NOMO-1 (cell line): Measurements from ENCODE around the gene ARHGAP42.

Source experiments
- DNase-seq, 2 experiments: peaks; one replicate each; lab custom pipeline; 2025; ENCODE audit not compliant: unreplicated experiment in 2 of 2; lab: John Stamatoyannopoulos, UW

Gene ARHGAP42

DNA sequence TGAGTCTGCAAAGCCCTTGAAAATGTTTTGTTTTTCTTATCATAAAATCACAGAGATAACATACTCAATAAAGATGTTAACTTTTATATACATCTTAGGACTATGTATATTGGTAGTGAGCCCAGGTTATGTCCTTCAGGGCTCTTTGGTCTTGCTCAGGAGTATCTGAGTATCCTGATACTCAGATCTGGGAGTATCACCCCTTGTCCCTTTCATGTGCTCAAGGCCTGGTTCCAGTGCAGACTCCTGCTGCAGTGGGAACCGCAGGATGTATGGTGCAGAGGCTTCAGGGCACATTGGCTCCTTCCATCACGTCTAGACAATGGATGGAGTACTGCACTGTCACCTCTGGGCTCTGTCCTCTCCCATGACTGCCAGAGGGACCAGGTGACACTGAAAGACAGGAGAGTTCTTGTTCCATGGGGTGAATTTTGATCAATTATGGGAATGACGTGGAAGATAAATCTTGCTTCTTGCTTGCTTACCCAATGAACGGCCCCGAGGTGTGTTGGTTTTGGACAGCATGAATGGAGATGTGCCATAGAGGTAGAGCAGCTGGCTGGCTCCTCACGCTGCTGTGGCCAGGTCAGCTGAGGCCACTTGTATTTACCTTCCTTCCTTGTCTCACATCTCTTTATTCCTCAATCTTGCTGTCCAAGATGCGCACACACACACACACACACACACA, 215.5 kb downstream of the ARHGAP42 start:
- DNase-seq, result no peak

DNA sequence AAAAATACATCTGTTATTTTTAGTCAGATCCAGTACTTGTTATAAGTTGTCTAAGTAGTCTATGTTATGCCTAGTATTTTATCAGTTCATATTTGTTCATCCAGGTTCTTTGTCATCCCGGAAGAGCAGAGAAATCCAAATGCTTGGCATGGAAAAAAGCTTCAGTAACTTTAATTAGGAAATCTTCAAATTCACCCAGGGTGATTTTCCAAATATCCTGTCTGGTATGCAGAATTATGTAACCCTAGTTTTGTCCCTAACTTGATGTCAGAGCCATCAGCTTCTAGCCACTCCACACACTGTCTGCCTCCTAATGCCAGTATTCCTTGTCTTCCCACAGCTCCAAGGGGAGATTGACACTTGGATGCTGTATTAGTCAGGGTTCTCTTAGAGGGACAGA, 216.2 kb downstream of the ARHGAP42 start:
- DNase-seq, result no peak

DNA sequence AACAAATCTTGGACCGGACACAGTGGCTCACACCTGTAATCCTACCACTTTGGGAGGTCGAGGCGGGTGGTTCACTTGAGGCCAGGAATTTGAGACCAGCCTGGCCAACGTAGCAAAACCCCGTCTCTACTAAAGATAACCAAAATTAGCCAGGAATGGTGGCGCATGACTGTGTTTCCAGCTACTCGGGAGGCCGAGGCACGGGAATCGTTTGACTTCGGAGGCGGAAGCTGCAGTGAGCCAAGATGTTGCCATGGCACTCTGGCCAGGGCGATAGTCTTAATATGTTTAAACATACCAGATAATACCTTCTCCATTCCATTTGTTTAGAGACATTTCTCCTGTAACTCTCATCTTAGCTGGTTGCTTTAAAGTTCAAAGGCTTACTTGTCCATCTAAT, 218.6 kb downstream of the ARHGAP42 start:
- DNase-seq, result no peak

DNA sequence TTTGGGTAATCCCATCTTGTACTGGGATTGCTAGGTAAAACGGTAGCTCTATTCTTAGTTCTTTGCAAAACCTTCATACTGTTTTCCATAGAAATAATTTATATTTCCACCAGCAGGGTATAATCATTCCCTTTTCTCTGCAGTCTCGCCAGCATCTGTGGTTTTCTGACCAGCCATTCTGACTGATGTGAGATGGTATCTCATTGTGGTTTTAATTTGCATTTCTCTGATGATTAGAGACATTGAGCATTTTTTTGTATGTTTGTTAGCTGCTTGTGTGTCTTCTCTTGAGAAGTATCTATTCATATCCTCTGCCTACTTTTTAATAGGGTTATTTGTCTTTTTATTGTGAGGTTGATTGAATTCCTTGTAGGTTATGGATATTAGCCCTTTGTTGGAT, 221.7 kb downstream of the ARHGAP42 start:
- no peak for DNase-seq

DNA sequence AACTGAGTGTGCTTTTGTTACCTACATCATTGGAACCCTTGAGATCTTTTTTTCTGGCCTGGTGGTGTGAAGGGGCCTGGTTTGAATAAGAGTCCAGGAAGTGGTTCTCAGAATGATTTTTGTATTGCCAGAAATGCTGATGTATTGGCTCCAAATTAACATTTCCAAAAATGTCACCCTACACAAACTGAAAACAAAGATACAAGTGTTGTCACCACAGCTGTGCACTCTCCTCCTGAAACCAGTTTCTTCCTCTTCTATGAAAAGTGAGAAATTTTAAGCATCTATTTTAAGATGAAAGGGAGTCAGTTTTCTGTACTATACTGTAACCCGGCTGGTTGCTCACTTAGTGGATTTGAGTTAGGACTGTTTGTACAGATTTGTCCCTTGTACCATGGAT, 223.7 kb downstream of the ARHGAP42 start:
- no peak for DNase-seq

DNA sequence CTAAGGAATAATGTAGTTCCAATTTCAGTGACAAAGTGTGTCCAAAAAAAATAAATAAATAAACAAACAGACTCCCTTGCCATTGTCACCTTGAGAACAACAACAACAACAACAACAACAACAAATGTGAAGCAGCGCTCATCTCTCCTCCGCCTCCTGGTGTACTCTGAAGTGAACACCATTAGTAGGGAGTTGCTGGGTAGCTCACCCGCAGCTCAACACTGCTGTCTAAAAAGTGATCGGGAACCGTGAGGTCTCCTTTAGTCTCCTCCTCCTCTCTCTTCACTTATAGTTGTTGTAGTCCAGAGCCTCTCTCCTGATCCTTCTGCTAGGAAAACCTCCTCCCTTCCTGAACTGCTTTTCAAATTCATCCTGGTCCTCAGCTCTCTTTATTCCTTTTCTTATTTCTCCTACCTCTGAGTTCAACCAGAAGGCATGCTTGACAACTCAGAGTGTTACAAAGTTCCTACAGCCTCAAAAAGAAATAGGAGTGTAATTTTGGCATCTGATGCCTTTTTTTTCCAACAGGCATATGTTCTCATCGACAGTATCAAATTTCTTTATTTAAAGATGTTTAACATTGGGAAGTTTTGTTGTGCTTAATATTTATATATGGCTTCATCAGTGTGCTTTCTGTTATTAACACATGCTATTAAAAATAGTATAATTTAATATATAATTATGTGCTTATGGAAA, 227.5 kb downstream of the ARHGAP42 start:
- no peak for DNase-seq

DNA sequence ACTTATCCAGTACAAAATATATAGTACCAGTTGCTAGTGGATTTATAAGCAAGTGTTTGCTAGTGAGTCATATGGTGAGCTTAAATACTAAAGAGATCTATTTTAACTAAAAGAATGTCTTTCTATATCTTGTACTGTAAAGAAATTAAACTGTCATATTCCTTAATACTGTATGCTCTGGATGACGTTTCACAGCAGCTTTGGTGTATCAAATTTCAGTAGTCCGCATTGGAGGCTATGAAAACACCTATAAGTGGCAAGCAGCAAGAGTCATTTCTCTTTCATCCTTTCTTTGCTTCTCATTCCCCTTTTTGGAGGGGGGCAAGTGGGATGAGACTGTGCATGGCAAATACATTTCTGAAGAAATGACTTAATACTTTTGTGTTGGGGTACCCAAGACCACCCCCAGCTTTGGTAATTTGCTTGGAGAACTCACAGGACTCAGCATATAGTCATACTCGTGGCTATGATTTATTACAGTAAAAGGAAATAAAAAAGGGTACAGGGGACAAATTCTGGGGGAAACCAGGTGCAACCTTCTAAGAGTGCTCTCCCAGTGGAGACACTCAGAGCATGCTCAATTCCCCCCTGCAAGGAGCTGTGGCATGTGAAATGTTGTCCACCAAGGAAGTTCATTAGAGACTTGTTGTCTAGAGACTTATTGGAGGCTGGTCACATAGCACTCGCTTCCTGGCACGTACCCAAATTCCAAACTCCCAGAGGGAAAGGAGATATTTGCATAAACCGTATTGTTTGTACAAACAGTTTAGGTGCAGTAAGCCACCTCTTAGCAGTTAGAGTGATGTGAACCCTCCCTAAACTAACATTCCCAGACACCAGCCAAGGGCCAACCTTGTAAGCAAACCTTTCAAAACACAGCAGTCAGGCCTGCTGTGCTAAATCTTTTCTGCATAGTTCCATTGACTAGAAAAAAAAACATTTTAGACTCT, 231.7 kb downstream of the ARHGAP42 start:
- DNase-seq, result no peak

DNA sequence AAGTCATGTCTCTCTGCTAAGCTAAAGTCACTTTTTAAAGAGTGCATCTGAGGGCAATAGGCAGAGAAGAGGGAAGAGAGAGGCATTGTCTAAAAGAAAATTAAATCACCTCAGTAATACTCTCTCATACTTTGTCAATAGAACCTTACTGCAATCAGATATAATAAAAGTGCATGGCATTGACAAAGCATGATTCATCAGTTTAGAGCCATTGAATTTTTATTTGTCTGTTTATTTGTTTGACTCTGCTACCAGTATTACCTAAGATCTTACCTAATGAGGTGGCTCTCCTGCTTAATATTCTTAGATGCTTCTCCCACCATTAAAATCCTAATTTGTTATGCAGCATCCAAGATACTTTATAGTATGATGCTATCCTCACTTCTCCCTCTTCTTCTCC, 233.5 kb downstream of the ARHGAP42 start:
- DNase-seq, result no peak

DNA sequence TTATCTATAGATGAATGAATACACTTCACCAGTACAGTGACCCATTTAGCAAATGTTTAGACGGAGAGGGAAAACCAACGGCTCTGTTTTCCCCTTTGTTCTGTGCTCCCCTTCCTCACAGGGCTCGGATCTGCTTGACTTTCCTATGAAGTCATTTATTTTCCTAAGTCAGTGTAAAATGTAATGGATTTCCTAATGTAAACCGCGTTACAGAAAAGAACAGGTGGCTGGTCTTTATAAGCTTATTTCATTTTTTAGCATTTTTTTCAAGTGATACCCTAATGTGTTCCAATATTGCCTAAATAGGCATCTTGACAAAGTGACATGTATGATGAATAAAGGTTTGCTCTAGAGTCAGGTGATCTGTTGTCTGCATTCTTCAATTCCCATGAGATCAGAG, 235.0 kb downstream of the ARHGAP42 start:
- DNase-seq, result no peak

DNA sequence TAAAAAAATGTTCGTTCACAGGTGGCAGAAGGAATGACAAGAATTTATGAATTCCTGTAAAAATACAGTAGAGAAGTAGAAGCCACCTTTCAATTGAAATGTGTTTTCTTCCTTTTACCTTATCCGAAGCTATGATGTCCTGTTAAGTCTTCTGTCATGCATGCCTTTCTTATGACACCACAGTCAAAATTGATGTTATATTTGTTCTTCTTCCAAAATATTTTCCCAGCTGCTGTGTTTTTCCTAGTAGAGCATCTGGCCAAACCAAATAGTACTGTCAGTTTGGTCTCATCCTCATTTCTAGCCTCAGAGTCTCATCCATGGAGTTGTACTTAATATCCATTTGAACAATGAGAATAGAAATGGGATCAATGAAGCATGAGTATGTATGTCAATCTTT, 236.5 kb downstream of the ARHGAP42 start:
- DNase-seq, result no peak

DNA sequence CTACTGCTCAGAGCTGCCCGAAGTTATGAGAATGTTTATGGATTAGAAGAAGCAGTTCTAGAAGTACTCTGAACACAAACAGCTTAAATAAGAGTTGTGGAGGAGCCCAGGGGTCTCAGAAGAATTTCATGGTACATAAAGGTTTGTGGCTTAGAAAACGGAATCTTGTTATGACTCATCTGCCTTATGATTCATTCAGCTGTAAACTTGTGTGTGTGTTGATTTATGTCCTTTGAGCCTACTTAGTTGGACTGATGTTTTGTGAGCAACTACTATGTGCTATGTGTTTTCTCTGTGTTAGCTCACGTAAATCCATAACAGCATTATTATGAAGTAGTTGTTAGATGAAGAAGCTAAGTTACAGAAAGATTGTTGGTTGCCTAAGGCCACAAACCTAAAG, 238.8 kb downstream of the ARHGAP42 start:
- DNase-seq, result peak; percentile 19 to 79

DNA sequence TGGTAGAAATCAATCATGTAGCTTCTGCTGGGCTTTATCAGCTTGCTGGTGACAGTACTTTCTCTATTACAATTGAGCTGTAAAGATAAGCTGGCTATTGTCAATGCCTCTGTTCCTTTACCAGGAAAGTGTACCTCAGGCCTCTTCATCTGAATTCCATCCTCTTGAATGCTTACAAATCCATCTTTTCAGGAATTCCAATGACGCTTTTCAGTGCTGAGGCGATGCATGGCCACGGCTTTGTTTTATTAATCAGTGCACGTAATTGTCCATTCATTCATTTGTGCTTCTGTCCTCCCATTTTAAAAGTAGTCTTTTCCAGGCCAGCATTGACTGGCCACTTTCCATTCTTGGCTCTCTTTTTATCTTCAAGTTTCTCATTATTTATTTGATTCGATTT, 240.5 kb downstream of the ARHGAP42 start:
- DNase-seq, result no peak

DNA sequence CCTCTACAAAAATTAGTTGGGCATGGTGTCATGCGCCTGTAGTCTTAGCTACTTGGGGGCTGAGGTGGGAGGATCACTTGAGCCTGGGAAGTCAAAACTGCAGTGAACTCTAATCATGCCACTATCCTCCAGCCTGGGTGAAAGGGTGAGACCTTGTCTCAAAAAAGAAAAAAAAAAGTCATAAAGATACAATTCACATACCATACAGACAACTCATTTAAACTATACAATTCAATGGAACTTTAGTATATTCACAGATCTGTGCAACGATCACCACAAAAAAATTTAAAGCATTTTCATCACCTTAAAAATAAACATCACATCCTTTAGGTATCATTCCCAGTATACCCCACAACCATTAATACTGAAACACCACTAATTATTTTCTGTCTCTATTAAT, 241.3 kb downstream of the ARHGAP42 start:
- no peak for DNase-seq

DNA sequence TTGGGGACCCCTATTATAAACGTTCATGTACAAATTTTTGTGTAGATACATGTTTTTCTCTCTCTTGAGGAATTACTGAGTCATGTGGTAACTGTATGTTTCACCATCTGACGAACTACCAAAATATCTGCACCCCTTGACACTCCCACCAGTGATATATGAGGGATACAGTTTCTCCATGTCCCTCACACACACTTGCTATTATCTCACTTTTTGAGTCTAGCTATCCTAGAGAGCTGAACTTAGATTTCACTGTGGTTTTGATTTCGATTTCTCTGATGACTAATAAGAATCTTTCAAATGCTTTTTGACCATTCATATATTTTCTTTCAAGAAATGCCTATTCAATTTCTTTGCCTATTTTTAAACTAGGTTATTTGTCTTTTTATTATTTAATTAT, 242.3 kb downstream of the ARHGAP42 start:
- peak; percentile 8 to 36 for DNase-seq

DNA sequence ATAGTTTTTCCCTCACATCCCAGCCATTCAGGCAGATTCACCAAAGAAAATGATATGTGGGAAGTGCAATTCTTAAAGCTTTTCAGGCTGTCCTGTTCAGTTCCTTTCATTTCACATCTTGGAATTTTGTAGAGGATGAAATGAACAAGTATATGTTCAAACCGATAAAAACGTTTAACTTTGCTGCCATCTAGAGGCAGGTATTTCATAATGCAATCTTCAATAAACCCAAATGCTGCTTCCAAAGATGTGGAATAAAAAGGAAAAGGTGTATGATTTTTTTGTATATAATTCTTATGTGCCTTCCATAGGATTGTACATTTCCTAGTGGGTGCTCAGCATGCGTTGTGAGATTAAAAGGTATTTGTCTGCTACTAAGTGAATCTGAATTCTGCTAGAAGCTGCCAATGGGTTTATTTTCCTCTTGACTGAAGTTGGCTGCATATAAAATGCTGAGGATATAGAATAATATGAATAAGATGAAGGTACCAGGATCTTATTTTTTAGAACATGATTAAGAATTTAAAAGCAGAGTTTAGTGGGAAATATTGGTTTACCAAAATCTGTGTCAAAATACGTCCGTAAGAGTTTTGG, 243.2 kb downstream of the ARHGAP42 start:
- peak in 1 of 2 experiments; percentile 19 for DNase-seq

DNA sequence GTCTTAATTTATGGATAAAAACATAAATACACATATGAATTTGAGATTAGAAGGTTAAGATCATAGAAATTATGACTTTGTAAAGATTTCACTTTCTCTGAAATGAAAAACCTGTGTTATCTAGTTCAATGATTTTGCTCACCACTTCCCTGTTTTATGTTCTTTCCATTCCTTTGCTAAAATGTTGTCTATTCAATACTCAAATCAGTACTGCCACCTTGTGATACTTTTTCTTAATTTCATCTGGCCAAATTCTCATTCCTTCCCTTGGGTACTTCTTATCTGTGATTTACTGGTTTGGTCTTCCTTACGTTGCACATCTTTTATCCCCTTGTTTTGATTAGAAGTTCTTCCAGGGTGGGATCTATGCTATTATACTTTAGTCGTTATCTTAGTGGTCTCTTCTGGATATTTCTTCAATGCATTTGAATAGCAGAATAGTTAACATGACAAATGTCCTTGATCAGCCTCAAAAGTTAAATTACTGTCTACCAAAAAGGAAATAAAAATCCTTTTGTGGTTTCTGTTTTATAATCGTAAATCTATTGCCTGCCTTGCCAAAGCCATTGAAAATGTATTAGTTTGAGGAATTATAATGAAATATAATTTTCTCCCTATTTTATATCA, 245.5 kb downstream of the ARHGAP42 start:
- peak; percentile 26 to 56 for DNase-seq

DNA sequence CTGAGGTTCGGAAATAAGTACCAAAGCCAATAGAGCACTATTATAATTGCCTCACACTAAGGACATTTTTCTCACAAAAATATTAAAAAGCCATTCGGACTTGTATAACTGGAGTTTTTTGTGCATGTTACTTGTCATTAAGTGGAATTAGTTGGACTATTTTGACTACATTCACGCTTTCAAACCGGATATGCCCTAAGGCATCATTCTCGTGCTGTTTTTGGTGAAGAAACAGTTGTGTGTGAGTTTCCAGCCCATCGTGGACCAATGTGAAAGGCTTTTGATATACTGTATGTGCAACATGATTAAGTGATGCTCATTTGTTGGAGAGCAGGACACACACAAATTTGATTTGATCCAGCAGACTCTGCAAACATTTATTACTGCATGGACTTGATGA, 249.7 kb downstream of the ARHGAP42 start:
- no peak for DNase-seq

DNA sequence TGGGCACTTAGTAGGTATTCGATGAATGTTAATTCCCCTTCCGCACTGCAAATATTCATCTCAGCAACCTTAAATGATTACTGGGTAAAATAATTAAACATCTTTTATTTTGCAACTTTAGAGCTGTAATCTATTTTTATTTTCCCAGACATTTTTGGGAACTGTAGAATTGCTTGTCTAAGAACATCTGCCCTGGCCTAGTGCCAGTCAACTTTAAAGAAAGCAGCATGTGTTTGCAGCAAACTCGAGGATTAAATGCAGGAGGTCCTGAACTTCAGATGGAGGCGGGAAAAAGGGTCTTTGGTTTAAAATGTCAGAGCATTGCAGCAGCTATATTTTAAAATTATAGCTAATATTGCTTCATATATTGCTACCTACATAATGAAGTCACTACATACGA, 252.5 kb downstream of the ARHGAP42 start:
- no peak for DNase-seq

DNA sequence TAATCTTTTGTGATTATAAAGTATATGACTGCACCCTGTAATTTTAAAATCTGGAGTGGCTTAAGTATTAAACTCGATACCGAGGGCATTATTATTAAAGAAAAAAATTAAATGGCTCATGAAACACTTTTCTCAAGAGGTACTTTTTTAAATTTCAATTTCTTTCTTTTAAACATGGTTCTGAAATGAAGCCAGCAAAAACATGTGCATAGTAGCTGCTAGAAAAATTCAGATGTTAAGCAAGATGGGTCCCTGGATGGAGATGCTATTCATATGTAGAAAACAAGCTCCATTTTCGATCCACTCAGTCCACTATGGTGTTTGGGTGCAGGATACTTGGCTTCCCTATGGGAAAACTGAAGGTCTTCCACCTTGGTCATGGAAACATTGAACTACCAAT, 253.0 kb downstream of the ARHGAP42 start:
- DNase-seq, result no peak

DNA sequence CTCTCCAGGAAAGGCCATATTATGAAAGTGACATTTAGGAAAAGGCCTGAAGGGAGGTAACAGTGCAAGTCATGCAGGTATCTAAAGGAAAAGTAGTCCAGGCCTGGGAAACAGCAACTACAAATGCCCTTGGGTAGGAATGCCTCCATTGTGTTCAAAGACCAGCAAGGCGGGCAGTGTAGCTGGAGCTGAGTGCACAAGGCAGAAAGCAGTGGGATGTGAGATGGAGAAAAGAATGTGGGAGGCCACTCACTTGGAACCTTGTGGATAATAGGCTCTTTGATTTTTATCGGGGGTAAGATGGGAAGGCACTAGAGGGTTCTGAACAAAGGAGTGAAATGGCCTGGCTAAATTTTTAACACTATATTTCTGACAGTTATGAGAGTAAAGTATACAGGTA, 253.9 kb downstream of the ARHGAP42 start:
- no peak for DNase-seq

DNA sequence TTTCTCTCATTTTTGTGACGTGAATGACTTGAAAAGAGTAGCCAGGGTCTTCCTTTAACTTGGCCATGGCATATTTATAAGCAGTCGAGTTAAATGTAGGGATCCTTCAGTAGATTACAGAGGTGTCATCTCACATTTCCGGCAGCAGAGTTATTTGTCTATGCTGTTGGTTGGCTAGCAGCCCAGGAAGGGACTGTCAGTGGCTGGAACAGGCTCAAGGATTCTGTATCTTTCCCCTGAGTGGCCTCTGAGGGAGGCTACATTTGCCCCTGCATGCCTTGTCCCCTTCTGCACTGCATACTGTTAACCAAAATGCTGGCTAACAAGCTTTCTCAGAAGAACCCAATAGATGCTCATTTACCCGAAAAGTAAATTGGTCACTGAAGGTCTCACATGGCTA, 254.9 kb downstream of the ARHGAP42 start:
- no peak for DNase-seq
